Measurements from ENCODE around the gene S100A1. TPM values are rescaled to one million over a fixed set of nuclear protein-coding genes. Genes with fewer than 3 reads are reported as not detected.
A peak's percentile ranks its signal among the peaks of the same experiment; 100 is the strongest.

The S100A1 gene
- total RNA-seq, 1 experiment from 2014 or later, result not detected

DNA sequence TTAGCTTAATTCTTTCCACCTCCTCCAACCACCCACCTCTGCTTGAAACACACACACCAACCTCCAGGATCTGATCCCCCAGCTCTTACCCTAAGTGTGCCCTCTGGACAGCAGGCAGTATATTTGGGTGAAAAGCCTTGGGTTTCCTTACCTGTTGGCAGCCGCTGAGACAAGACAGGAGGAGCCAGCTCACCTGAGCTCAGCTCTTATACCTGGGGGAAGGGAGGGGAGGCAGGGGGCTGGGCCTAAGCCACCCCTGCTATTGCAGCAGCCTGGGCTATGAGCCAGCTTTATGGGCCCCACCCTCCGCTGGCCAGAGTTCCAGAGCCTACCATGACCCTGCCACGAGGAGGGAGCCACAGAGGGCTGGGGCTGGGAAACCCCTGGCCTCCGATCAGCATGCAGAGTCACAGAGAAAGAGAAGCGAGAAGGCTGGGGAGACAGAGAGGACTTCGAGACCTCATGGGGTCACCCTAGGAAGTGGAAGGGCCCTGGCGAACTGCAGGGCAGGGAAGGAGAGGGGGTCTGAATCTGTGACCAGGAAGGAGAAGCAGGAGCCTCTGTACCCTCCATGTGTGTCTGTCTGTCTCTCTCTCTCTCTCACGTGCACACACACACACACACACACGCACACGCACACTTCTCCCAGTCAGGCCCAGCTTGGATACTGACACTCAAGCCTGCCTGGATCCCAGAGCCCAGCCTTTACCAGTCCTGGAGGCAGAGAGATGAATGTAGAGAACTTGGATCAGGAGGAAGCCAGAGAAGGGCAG lies 11.9 kb upstream of the S100A1 start, which contains the start of gene S100A14:
Gene S100A14, minus strand, starts transcription at position 182 of the 773 bp plus-strand sequence. CDS start 467 bp downstream, outside the sequence.
- no peaks in the 10 kb centered on the region for H3K27me3 ChIP-seq (replicated peaks; ENCODE audit: insufficient read depth, low read depth, low read length, poor library complexity)
- ChIA-PET CTCF (no interaction called here), POLR2A (ENCODE audit: low non-redundant PET) (no interaction called here)
- no peaks in the 10 kb centered on the region for H3K4me1 ChIP-seq (ENCODE audit: insufficient read depth, low read length, poor library complexity, severe bottlenecking)
- BruUV-seq (replicated peaks), result no TSS peak
- intact Hi-C loops (cut with micrococcal nuclease; ENCODE audit: unreplicated experiment), result loop anchor here (2.0 kb wide), 1 partner anchor 106 kb away; no protein-coding TSS in a partner anchor
- H3K9me3 ChIP-seq (ENCODE audit: low read depth, low read length, poor library complexity, severe bottlenecking), result no peaks in the 10 kb centered on the region
- no peak for TF ChIP-seq EZH2 (IDR thresholded peaks at IDR 0.05; ENCODE audit: borderline replicate concordance, low read depth, low read length, poor library complexity, severe bottlenecking)
- no peak for TF ChIP-seq CTCF (conservative IDR thresholded peaks at IDR 0.05; ENCODE audit: low read depth, low read length)
- no peak within 1 kb of the TSS for H3K4me3 ChIP-seq (ENCODE audit: low read depth, low read length, poor library complexity, severe bottlenecking)
- no peak within 1 kb of the TSS for H3K27ac ChIP-seq (ENCODE audit: low read depth, low read length, poor library complexity, severe bottlenecking)
- DNase-seq (ENCODE audit: low spot score), result no peak
- no peaks in the 10 kb centered on the region for H3K36me3 ChIP-seq (ENCODE audit: insufficient read depth, low read length, poor library complexity, severe bottlenecking)

DNA sequence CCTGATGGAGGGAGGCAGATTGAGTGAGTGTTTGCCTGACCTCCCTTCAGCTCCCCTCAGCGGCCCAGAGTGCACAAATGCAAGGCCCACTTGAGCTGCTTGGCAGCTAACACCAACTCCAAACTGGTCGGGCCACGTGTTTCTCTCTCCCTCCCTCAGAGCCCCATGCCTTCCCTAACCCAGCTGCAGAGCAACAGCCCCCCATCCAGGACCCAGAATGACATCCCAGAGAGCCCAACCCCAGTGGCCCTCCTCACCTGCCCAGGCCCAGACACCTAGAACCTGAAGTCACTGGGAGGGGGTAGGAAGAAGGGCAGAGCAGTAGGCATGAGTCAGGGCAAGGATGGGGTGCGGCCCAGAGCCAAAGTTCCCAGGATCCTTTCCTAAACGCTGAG lies 11.3 kb upstream of the S100A1 start:
- Histone ChIP-seq H3K27me3 (replicated peaks; ENCODE audit: insufficient read depth, low read depth, low read length, poor library complexity) (no peaks in the 10 kb centered on the region), H3K27ac (ENCODE audit: low read depth, low read length, poor library complexity, severe bottlenecking) (no peak overlapping the region), H3K4me3 (ENCODE audit: low read depth, low read length, poor library complexity, severe bottlenecking) (no peak overlapping the region), H3K36me3 (ENCODE audit: insufficient read depth, low read length, poor library complexity, severe bottlenecking) (no peaks in the 10 kb centered on the region), H3K4me1 (ENCODE audit: insufficient read depth, low read length, poor library complexity, severe bottlenecking) (no peaks in the 10 kb centered on the region), H3K9me3 (ENCODE audit: low read depth, low read length, poor library complexity, severe bottlenecking) (no peaks in the 10 kb centered on the region)
- no peak for TF ChIP-seq EZH2 (IDR thresholded peaks at IDR 0.05; ENCODE audit: borderline replicate concordance, low read depth, low read length, poor library complexity, severe bottlenecking)
- TF ChIP-seq CTCF (conservative IDR thresholded peaks at IDR 0.05; ENCODE audit: low read depth, low read length), result no peak
- intact Hi-C loops (cut with micrococcal nuclease; ENCODE audit: unreplicated experiment), result loop anchor here (2.0 kb wide), 1 partner anchor 106 kb away; no protein-coding TSS in a partner anchor
- DNase-seq (ENCODE audit: low spot score), result no peak
- POLR2A ChIA-PET (ENCODE audit: low non-redundant PET), result no interaction called here
- CTCF ChIA-PET, result interaction anchor here (1.0 to 1.6 kb wide), 3 partner anchors 44 to 106 kb away, joined by 3 to 7 read pairs (median 3); no protein-coding TSS in a partner anchor
- no TSS peak for BruUV-seq (replicated peaks)

- ChIA-PET POLR2A (ENCODE audit: low non-redundant PET) (no interaction called here), CTCF (interaction anchor here (1.0 to 1.6 kb wide), 3 partner anchors 45 to 107 kb away, joined by 3 to 7 read pairs (median 3); no protein-coding TSS in a partner anchor)
- Histone ChIP-seq H3K4me1 (ENCODE audit: insufficient read depth, low read length, poor library complexity, severe bottlenecking) (no peaks in the 10 kb centered on the region), H3K4me3 (ENCODE audit: low read depth, low read length, poor library complexity, severe bottlenecking) (no peak overlapping the region), H3K9me3 (ENCODE audit: low read depth, low read length, poor library complexity, severe bottlenecking) (no peaks in the 10 kb centered on the region), H3K36me3 (ENCODE audit: insufficient read depth, low read length, poor library complexity, severe bottlenecking) (no peaks in the 10 kb centered on the region), H3K27me3 (replicated peaks; ENCODE audit: insufficient read depth, low read depth, low read length, poor library complexity) (no peaks in the 10 kb centered on the region), H3K27ac (ENCODE audit: low read depth, low read length, poor library complexity, severe bottlenecking) (no peak overlapping the region)
- intact Hi-C loops (cut with micrococcal nuclease; ENCODE audit: unreplicated experiment), result loop anchor here (2.0 kb wide), 1 partner anchor 107 kb away; no protein-coding TSS in a partner anchor
- peak; percentile 66 for DNase-seq (ENCODE audit: low spot score)
- no TSS peak for BruUV-seq (replicated peaks)
- peak; percentile 69 for TF ChIP-seq CTCF (conservative IDR thresholded peaks at IDR 0.05; ENCODE audit: low read depth, low read length)
- no peak for TF ChIP-seq EZH2 (IDR thresholded peaks at IDR 0.05; ENCODE audit: borderline replicate concordance, low read depth, low read length, poor library complexity, severe bottlenecking)
Observed at GRCh38 chr1:153617663-153618062, 10.6 kb upstream of the S100A1 start.

Data from A673 (cell line).